ENCODE results near the gene PRKG1.

GRCh38 chr10:51928162-51928561 is 853.9 kb downstream of the PRKG1 start:
- no peak for TF ChIP-seq CTCF (IDR thresholded peaks at IDR 0.05)
- no peak for TF ChIP-seq POLR2A (IDR thresholded peaks at IDR 0.05)
